WTC11 (cell line): ENCODE results near the gene HEATR5A. TPM values are rescaled to one million over a fixed set of nuclear protein-coding genes. Genes with fewer than 3 reads are reported as not detected.

Source experiments
- ATAC-seq: fragments of 200-7000 bp; cut with Tn5 transposase; 2 replicates; pipeline ENCODE4 v1.10.0; 2021; ENCODE audit warnings: mild to moderate bottlenecking, moderate library complexity
- CTCF ChIA-PET: fragments of 300-600 bp; sonication (Branson Sonifier 250); formaldehyde crosslinking; loops from one replicate; lab custom pipeline; 2021; ENCODE audit warnings: antibody characterized with exemption; lab: Charles Lee
- POLR2A ChIA-PET: fragments of 350-600 bp; sonication (Branson Sonifier 250); formaldehyde crosslinking; loops from one replicate; lab custom pipeline; 2021; ENCODE audit warnings: antibody characterized with exemption; lab: Charles Lee
- DNase-seq: peaks from one replicate; pipeline ENCODE4 v3.0.0; 2021; ENCODE audit warnings: low spot score
- H3K27ac Mint-ChIP-seq: 2 replicates; pipeline ENCODE4 v1.8.0; 2021; ENCODE audit warnings: mixed read lengths
- H3K27me3 Mint-ChIP-seq: 2 replicates; pipeline ENCODE4 v1.8.0; 2021; ENCODE audit warnings: low read depth, mild to moderate bottlenecking, moderate library complexity, mixed read lengths
- H3K36me3 Mint-ChIP-seq: 2 replicates; pipeline ENCODE4 v1.8.0; 2021; ENCODE audit warnings: mixed read lengths
- H3K4me1 Mint-ChIP-seq: 2 replicates; pipeline ENCODE4 v1.8.0; 2022; ENCODE audit warnings: mixed read lengths
- H3K4me3 Mint-ChIP-seq: 2 replicates; pipeline ENCODE4 v1.8.0; 2021; ENCODE audit warnings: mild to moderate bottlenecking, moderate library complexity, mixed read lengths
- H3K9me3 Mint-ChIP-seq: 2 replicates; pipeline ENCODE4 v1.8.0; 2021; ENCODE audit warnings: mixed read lengths
- CBFB ChIP-seq: sonication (generic); formaldehyde crosslinking; IDR thresholded peaks from 2 replicates; pipeline ENCODE4 v1.8.1; 2022; ENCODE audit warnings: mild to moderate bottlenecking, low read depth, missing genetic modification reagents
- CREB1 ChIP-seq: sonication (generic); formaldehyde crosslinking; IDR thresholded peaks from 2 replicates; pipeline ENCODE4 v1.8.0; 2023; ENCODE audit warnings: mild to moderate bottlenecking, missing genetic modification reagents
- ELF4 ChIP-seq: sonication (generic); formaldehyde crosslinking; IDR thresholded peaks from 2 replicates; pipeline ENCODE4 v1.8.1; 2022; ENCODE audit warnings: low read depth, mild to moderate bottlenecking, moderate library complexity, missing genetic modification reagents
- FOXK1 ChIP-seq: sonication (generic); formaldehyde crosslinking; IDR thresholded peaks from 2 replicates; pipeline ENCODE4 v1.8.0; 2022; ENCODE audit warnings: mild to moderate bottlenecking, moderate library complexity, missing genetic modification reagents
- JAZF1 ChIP-seq: fragments of 250-450 bp; sonication (Bioruptor Pico); IDR thresholded peaks from 2 replicates; pipeline ENCODE4 v1.9.0; 2021; ENCODE audit warnings: moderate library complexity, mild to moderate bottlenecking, inconsistent platforms
- JUN ChIP-seq: sonication (generic); formaldehyde crosslinking; IDR thresholded peaks from 2 replicates; pipeline ENCODE4 v1.8.0; 2023; ENCODE audit warnings: mild to moderate bottlenecking, missing genetic modification reagents
- MYBL2 ChIP-seq: sonication (generic); formaldehyde crosslinking; IDR thresholded peaks from 2 replicates; pipeline ENCODE4 v1.8.1; 2023; ENCODE audit warnings: mild to moderate bottlenecking, moderate library complexity, missing genetic modification reagents
- NFYB ChIP-seq: sonication (generic); formaldehyde crosslinking; conservative IDR thresholded peaks from 2 replicates; pipeline ENCODE4 v1.8.0; 2022; ENCODE audit warnings: low read depth, missing genetic modification reagents
- RORB ChIP-seq: fragments of 250-450 bp; sonication (Bioruptor Pico); IDR thresholded peaks from 2 replicates; pipeline ENCODE4 v1.9.0; 2021; ENCODE audit warnings: mild to moderate bottlenecking
- SP1 ChIP-seq: sonication (generic); formaldehyde crosslinking; conservative IDR thresholded peaks from 2 replicates; pipeline ENCODE4 v1.8.1; 2022; ENCODE audit warnings: missing genetic modification reagents
- TEAD1 ChIP-seq: sonication (generic); formaldehyde crosslinking; IDR thresholded peaks from 2 replicates; pipeline ENCODE4 v1.8.0; 2022; ENCODE audit warnings: mild to moderate bottlenecking, missing genetic modification reagents
- TEAD4 ChIP-seq: sonication (generic); formaldehyde crosslinking; IDR thresholded peaks from 2 replicates; pipeline ENCODE4 v1.8.0; 2022; ENCODE audit warnings: mild to moderate bottlenecking, missing genetic modification reagents
- TP53 ChIP-seq: sonication (generic); formaldehyde crosslinking; IDR thresholded peaks from 2 replicates; pipeline ENCODE4 v1.8.1; 2023; ENCODE audit warnings: mild to moderate bottlenecking, missing genetic modification reagents
- ZBTB21 ChIP-seq: sonication (generic); formaldehyde crosslinking; IDR thresholded peaks from 2 replicates; pipeline ENCODE4 v1.8.1; 2023; ENCODE audit warnings: mild to moderate bottlenecking, missing genetic modification reagents, borderline replicate concordance
- ZNF121 ChIP-seq: sonication (generic); formaldehyde crosslinking; IDR thresholded peaks from 2 replicates; pipeline ENCODE4 v1.8.0; 2023; ENCODE audit warnings: missing genetic modification reagents
- ZNF281 ChIP-seq: sonication (generic); formaldehyde crosslinking; IDR thresholded peaks from 2 replicates; pipeline ENCODE4 v1.8.0; 2023; ENCODE audit warnings: mild to moderate bottlenecking, missing genetic modification reagents
- total RNA-seq: library from RNA; stranded (reverse); gene quantifications from 3 replicates; pipeline ENCODE4 v1.2.3, GENCODE V29; 2021
- TF ChIP-seq, protein P1 (sequence below): fragments of 250-450 bp; sonication (Bioruptor Pico); IDR thresholded peaks from 2 replicates; pipeline ENCODE4 v2.1.2; 2022; ENCODE audit warnings: mild to moderate bottlenecking, moderate library complexity
- TF ChIP-seq, protein P2 (sequence below): fragments of 250-450 bp; sonication (Bioruptor Pico); IDR thresholded peaks from 2 replicates; pipeline ENCODE4 v1.9.0; 2021; ENCODE audit warnings: moderate library complexity, mild to moderate bottlenecking, inconsistent platforms, borderline replicate concordance
- TF ChIP-seq, protein P3 (sequence below): sonication (generic); formaldehyde crosslinking; IDR thresholded peaks from 2 replicates; pipeline ENCODE4 v1.8.1; 2022; ENCODE audit warnings: missing genetic modification reagents, borderline replicate concordance
- TF ChIP-seq, protein P4 (sequence below): sonication (generic); formaldehyde crosslinking; IDR thresholded peaks from 2 replicates; pipeline ENCODE4 v1.8.0; 2022; ENCODE audit warnings: mild to moderate bottlenecking, missing genetic modification reagents
- TF ChIP-seq, protein P5 (sequence below): fragments of 250-450 bp; sonication (Bioruptor Pico); IDR thresholded peaks from 2 replicates; pipeline ENCODE4 v1.9.0; 2021; ENCODE audit warnings: mild to moderate bottlenecking

The HEATR5A gene
- total RNA-seq, 1 experiment from 2014 or later = 36.2 TPM

- CTCF ChIA-PET = no interaction called here
These were observed 96.9 kb downstream of the HEATR5A start for GRCh38 chr14:31323419-31323818.

GRCh38 chr14:31320922-31321766 is 99.2 kb downstream of the HEATR5A start:
- ATAC-seq (no peak), DNase-seq (no peak)
- Mint-ChIP-seq H3K9me3 (no peaks in the 10 kb centered on the region), H3K4me3 (no peak overlapping the region), H3K4me1 (no peaks in the 10 kb centered on the region), H3K27ac (no peak overlapping the region; the same call in 1 of the 2 replicates), H3K36me3 (peaks cover 8% of the 10 kb centered on the region), H3K27me3 (no peaks in the 10 kb centered on the region)
- ChIA-PET POLR2A (no interaction called here), CTCF (interaction anchor here (1.0 to 1.5 kb wide), 3 partner anchors 21 to 114 kb away, joined by 3 to 6 read pairs (median 3); partner anchors contain the start of gene HECTD1)
- TF ChIP-seq CREB1 (no peak), ELF4 (CRISPR knock-in tag) (no peak), TEAD4 (CRISPR knock-in tag) (no peak), ZBTB21 (CRISPR knock-in tag) (no peak)
- TF ChIP-seq, protein P1, sequence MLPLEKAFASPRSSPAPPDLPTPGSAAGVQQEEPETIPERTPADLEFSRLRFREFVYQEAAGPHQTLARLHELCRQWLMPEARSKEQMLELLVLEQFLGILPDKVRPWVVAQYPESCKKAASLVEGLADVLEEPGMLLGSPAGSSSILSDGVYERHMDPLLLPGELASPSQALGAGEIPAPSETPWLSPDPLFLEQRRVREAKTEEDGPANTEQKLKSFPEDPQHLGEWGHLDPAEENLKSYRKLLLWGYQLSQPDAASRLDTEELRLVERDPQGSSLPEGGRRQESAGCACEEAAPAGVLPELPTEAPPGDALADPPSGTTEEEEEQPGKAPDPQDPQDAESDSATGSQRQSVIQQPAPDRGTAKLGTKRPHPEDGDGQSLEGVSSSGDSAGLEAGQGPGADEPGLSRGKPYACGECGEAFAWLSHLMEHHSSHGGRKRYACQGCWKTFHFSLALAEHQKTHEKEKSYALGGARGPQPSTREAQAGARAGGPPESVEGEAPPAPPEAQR (CRISPR knock-in tag) = no peak
- TF ChIP-seq, protein P2, sequence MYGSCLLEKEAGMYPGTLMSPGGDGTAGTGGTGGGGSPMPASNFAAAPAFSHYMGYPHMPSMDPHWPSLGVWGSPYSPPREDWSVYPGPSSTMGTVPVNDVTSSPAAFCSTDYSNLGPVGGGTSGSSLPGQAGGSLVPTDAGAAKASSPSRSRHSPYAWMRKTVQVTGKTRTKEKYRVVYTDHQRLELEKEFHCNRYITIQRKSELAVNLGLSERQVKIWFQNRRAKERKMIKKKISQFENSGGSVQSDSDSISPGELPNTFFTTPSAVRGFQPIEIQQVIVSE (CRISPR knock-in tag) = no peak
- TF ChIP-seq, protein P3, sequence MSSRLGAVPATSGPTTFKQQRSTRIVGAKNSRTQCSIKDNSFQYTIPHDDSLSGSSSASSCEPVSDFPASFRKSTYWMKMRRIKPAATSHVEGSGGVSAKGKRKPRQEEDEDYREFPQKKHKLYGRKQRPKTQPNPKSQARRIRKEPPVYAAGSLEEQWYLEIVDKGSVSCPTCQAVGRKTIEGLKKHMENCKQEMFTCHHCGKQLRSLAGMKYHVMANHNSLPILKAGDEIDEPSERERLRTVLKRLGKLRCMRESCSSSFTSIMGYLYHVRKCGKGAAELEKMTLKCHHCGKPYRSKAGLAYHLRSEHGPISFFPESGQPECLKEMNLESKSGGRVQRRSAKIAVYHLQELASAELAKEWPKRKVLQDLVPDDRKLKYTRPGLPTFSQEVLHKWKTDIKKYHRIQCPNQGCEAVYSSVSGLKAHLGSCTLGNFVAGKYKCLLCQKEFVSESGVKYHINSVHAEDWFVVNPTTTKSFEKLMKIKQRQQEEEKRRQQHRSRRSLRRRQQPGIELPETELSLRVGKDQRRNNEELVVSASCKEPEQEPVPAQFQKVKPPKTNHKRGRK (CRISPR knock-in tag) = no peak

More at GRCh38 chr14:31323419-31323818, 96.9 kb downstream of the HEATR5A start:
- peaks cover 6% of the 10 kb centered on the region for H3K36me3 Mint-ChIP-seq
- no peak for ATAC-seq
- H3K27me3 Mint-ChIP-seq = no peaks in the 10 kb centered on the region
- no peak for TF ChIP-seq SP1
- TF ChIP-seq NFYB (CRISPR knock-in tag) = no peak
- no peak for TF ChIP-seq CBFB
- no peak for TF ChIP-seq TEAD1 (CRISPR knock-in tag)
- TF ChIP-seq FOXK1 (CRISPR knock-in tag) = no peak
- TF ChIP-seq, protein P4, sequence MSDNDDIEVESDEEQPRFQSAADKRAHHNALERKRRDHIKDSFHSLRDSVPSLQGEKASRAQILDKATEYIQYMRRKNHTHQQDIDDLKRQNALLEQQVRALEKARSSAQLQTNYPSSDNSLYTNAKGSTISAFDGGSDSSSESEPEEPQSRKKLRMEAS (CRISPR knock-in tag) = no peak
- TF ChIP-seq, protein P2 (CRISPR knock-in tag) = no peak
- TF ChIP-seq JUN = no peak
- no peak for TF ChIP-seq TP53 (CRISPR knock-in tag)
- no peak for TF ChIP-seq MYBL2 (CRISPR knock-in tag)
- TF ChIP-seq, protein P5, sequence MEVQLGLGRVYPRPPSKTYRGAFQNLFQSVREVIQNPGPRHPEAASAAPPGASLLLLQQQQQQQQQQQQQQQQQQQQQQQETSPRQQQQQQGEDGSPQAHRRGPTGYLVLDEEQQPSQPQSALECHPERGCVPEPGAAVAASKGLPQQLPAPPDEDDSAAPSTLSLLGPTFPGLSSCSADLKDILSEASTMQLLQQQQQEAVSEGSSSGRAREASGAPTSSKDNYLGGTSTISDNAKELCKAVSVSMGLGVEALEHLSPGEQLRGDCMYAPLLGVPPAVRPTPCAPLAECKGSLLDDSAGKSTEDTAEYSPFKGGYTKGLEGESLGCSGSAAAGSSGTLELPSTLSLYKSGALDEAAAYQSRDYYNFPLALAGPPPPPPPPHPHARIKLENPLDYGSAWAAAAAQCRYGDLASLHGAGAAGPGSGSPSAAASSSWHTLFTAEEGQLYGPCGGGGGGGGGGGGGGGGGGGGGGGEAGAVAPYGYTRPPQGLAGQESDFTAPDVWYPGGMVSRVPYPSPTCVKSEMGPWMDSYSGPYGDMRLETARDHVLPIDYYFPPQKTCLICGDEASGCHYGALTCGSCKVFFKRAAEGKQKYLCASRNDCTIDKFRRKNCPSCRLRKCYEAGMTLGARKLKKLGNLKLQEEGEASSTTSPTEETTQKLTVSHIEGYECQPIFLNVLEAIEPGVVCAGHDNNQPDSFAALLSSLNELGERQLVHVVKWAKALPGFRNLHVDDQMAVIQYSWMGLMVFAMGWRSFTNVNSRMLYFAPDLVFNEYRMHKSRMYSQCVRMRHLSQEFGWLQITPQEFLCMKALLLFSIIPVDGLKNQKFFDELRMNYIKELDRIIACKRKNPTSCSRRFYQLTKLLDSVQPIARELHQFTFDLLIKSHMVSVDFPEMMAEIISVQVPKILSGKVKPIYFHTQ (CRISPR knock-in tag) = no peak
- TF ChIP-seq RORB = no peak
- TF ChIP-seq, protein P3 (CRISPR knock-in tag) = no peak
- TF ChIP-seq ZNF121 (CRISPR knock-in tag) = no peak
- no peak for TF ChIP-seq ZNF281 (CRISPR knock-in tag)
- TF ChIP-seq JAZF1 = no peak
- TF ChIP-seq, all 79 proteins: peak for 0
- DNase-seq = no peak
- peaks cover 4% of the 10 kb centered on the region; the same call in 1 of the 2 replicates for H3K9me3 Mint-ChIP-seq
- 0 out of 2 replicates have a peak overlapping the region, but pooled peaks have one; percentile 57 for H3K27ac Mint-ChIP-seq
- POLR2A ChIA-PET = no interaction called here
- no peaks in the 10 kb centered on the region for H3K4me1 Mint-ChIP-seq
- H3K4me3 Mint-ChIP-seq = no peak overlapping the region
